Endodermal cell (in vitro differentiated cells): ENCODE measurements around the gene ALDH5A1. TPM values are rescaled to one million over a fixed set of nuclear protein-coding genes. Genes with fewer than 3 reads are reported as not detected.

Experiments used
- DNase-seq: peaks from one replicate; pipeline ENCODE4 v3.0.0-alpha.2; 2017
- H3K27ac ChIP-seq: 2 replicates; pipeline ENCODE4 v1.5.1; 2013; ENCODE audit warnings: mild to moderate bottlenecking, low read depth, low read length, moderate library complexity
- H3K27me3 ChIP-seq: 2 replicates; pipeline ENCODE4 v1.6.1; 2013; ENCODE audit warnings: mild to moderate bottlenecking, low read length, moderate library complexity; ENCODE audit not compliant: insufficient read depth, control insufficient read depth, poor library complexity, severe bottlenecking
- H3K36me3 ChIP-seq: 2 replicates; pipeline ENCODE4 v1.7.0; 2013; ENCODE audit warnings: mild to moderate bottlenecking, low read length, moderate library complexity; ENCODE audit not compliant: control insufficient read depth, insufficient read depth
- H3K4me1 ChIP-seq: one replicate; pipeline ENCODE4 v1.7.0; 2013; ENCODE audit warnings: low read length; ENCODE audit not compliant: control insufficient read depth, insufficient read depth
- H3K4me3 ChIP-seq: 2 replicates; pipeline ENCODE4 v1.5.1; 2013; ENCODE audit warnings: mild to moderate bottlenecking, low read length, moderate library complexity
- H3K9ac ChIP-seq: 2 replicates; pipeline ENCODE4 v1.6.1; 2013; ENCODE audit warnings: mild to moderate bottlenecking, low read length, moderate library complexity; ENCODE audit not compliant: poor library complexity, severe bottlenecking; ENCODE audit errors: extremely low read depth
- H3K9me3 ChIP-seq: 2 replicates; pipeline ENCODE4 v1.6.1; 2013; ENCODE audit warnings: mild to moderate bottlenecking, low read length, moderate library complexity; ENCODE audit not compliant: control insufficient read depth
- H3K27ac Mint-ChIP-seq: 2 replicates; pipeline ENCODE4 v1.8.0; 2020; ENCODE audit warnings: mixed read lengths
- H3K27me3 Mint-ChIP-seq: 2 replicates; pipeline ENCODE4 v1.8.0; 2021; ENCODE audit warnings: mild to moderate bottlenecking, mixed read lengths; ENCODE audit not compliant: insufficient read depth
- H3K36me3 Mint-ChIP-seq: 2 replicates; pipeline ENCODE4 v1.8.0; 2020; ENCODE audit warnings: low read depth, mixed read lengths
- H3K4me1 Mint-ChIP-seq: 2 replicates; pipeline ENCODE4 v1.8.0; 2020; ENCODE audit warnings: mixed read lengths
- H3K4me3 Mint-ChIP-seq: 2 replicates; pipeline ENCODE4 v1.8.0; 2020; ENCODE audit warnings: mild to moderate bottlenecking, moderate library complexity, mixed read lengths
- H3K9me3 Mint-ChIP-seq: 2 replicates; pipeline ENCODE4 v1.8.0; 2020; ENCODE audit warnings: mild to moderate bottlenecking, mixed read lengths
- WGBS, 2 experiments: methylation state at CpG; one replicate each; pipeline versions ENCODE4 v1.1.5 to v1.1.7; 2013; ENCODE audit warnings: missing lambda C conversion rate in 2 of 2, mixed read lengths in 1 of 2; ENCODE audit not compliant: insufficient coverage in 1 of 2, insufficient read length in 1 of 2; 5-methylcytosine and 5-hydroxymethylcytosine counted together
- total RNA-seq, 2 donors: library from RNA; stranded (reverse); fragmentation: NEBNext Ultra II Directional in 1 of 2; extraction: Animal tissue kit (Norgen Biotek cat#: 25700) in 1 of 2; gene quantifications; 2 replicates in 1 of 2; 3 replicates in 1 of 2; pipeline ENCODE4 v1.2.1, GENCODE V29; 2021
- TF ChIP-seq, protein P1 (sequence below): fragments of 200-600 bp; sonication (generic); conservative IDR thresholded peaks from 2 replicates; pipeline ENCODE4 v1.5.0; 2021; ENCODE audit warnings: antibody characterized with exemption, mild to moderate bottlenecking

ALDH5A1 gene
- total RNA-seq, 2 donors from 2014 or later: 7.1 to 9.6 TPM

DNA sequence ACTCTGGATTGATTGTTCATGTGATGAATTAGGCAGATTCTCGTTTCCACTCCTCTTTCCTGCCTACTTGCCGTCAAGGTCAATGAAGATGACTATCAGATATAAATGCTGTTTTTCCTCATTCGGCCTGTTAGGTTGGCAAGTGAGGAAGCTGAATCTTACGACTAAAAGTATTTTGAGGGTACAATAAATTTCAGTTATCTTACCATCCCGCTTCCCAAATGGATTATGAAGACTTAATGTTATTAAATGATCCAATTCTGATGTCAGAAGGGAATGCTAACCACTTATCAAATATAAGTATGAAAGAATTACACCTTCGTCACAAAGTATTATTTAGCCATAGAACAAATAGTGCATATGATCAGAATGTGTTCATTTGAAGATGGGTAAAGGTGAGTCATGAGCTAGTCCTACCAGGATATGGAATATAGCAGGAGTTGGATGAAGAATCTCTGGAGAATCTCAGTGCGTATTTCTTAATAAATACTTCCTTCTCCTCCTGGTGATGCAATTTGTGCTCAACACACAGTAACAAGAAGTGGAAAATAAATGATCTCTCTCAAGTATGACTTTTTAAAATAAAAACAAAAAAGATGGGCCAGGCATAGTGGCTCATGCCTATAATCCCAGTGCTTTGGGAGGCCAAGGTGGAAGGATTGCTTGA is 10.0 kb upstream of the ALDH5A1 start:
- peaks cover 1% of the 10 kb centered on the region for H3K9me3 Mint-ChIP-seq
- no peaks in the 10 kb centered on the region for H3K4me1 Mint-ChIP-seq
- no peaks in the 10 kb centered on the region for H3K27me3 Mint-ChIP-seq
- no peak overlapping the region for H3K4me3 Mint-ChIP-seq
- H3K4me1 ChIP-seq: no peaks in the 10 kb centered on the region
- no peak overlapping the region for H3K27ac ChIP-seq
- TF ChIP-seq, protein P1, sequence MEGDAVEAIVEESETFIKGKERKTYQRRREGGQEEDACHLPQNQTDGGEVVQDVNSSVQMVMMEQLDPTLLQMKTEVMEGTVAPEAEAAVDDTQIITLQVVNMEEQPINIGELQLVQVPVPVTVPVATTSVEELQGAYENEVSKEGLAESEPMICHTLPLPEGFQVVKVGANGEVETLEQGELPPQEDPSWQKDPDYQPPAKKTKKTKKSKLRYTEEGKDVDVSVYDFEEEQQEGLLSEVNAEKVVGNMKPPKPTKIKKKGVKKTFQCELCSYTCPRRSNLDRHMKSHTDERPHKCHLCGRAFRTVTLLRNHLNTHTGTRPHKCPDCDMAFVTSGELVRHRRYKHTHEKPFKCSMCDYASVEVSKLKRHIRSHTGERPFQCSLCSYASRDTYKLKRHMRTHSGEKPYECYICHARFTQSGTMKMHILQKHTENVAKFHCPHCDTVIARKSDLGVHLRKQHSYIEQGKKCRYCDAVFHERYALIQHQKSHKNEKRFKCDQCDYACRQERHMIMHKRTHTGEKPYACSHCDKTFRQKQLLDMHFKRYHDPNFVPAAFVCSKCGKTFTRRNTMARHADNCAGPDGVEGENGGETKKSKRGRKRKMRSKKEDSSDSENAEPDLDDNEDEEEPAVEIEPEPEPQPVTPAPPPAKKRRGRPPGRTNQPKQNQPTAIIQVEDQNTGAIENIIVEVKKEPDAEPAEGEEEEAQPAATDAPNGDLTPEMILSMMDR: no peak
- H3K4me3 ChIP-seq: no peak overlapping the region
- no peak overlapping the region for H3K27ac Mint-ChIP-seq
- no peak for DNase-seq
- H3K36me3 Mint-ChIP-seq: peaks cover 5% of the 10 kb centered on the region
- peaks cover 3% of the 10 kb centered on the region for H3K9me3 ChIP-seq
- H3K27me3 ChIP-seq: no peaks in the 10 kb centered on the region
- no peak overlapping the region for H3K9ac ChIP-seq
- 95 to 100% methylated on average over 4 to 7 of the region's 7 CpGs for WGBS, 2 experiments
- no peaks in the 10 kb centered on the region for H3K36me3 ChIP-seq

DNA sequence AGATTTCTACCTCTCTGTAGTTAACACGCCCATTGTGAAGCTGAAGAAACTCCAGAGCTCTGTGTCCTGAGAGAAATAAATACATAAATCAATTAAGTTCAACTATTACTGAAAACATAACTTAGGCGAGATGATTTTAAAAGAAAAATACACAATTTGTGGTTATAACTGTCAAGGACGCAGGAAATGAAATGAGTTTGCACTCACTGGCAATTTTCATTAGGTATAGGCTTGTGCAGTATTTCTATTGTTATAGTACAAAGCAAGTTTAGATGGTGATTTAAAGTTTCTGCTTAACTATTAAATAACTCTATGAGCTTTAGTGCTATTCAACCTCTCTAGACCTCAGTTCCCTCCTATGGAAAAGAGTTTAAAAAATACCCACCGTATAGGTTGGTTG is 8.7 kb upstream of the ALDH5A1 start:
- 94 to 100% methylated on average over 1 to 3 of the region's 4 CpGs for WGBS, 2 experiments
- TF ChIP-seq, protein P1: no peak
- H3K4me1 ChIP-seq: no peaks in the 10 kb centered on the region
- H3K4me3 ChIP-seq: no peak overlapping the region
- H3K9me3 Mint-ChIP-seq: no peaks in the 10 kb centered on the region
- H3K36me3 Mint-ChIP-seq: peaks cover 1% of the 10 kb centered on the region
- no peaks in the 10 kb centered on the region for H3K4me1 Mint-ChIP-seq
- no peak for DNase-seq
- no peaks in the 10 kb centered on the region for H3K27me3 Mint-ChIP-seq
- no peak overlapping the region for H3K27ac Mint-ChIP-seq
- no peak overlapping the region for H3K9ac ChIP-seq
- H3K27me3 ChIP-seq: no peaks in the 10 kb centered on the region
- H3K36me3 ChIP-seq: no peaks in the 10 kb centered on the region
- no peak overlapping the region for H3K27ac ChIP-seq
- no peaks in the 10 kb centered on the region for H3K9me3 ChIP-seq
- H3K4me3 Mint-ChIP-seq: no peak overlapping the region

DNA sequence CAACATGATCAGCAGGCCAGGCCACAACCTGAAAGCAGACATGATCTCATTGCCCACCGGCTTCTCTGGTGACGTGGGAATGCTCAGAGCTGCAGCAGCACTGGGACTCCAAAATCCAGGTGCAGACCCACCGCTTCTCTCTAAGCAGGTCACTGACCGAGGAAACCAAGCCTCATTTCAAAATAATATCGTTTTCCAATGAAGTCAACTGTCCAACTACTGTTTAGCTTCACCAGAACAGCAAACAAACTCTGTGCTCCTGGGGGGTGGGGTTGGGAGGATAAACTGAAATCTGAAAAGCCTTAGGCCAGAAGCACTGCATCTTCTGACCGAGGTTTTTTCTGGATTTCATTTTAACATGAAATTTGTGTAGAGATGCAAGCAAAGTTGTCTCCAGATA is 5.3 kb upstream of the ALDH5A1 start, which contains the start of gene GPLD1:
TSS of gene GPLD1 (minus strand) at position 109 of the 400 bp plus-strand sequence. CDS start at position 42, 67 bp downstream.
- peaks cover 1% of the 10 kb centered on the region for H3K36me3 Mint-ChIP-seq
- 89 to 95% methylated on average over 4 to 6 of the region's 6 CpGs for WGBS, 2 experiments

More for the DNA sequence above, 5.3 kb upstream of the ALDH5A1 start, which contains the start of gene GPLD1:
- TF ChIP-seq, protein P1: no peak
- Histone ChIP-seq H3K9ac (no peak within 1 kb of the TSS), H3K27ac (no peak within 1 kb of the TSS), H3K9me3 (no peaks in the 10 kb centered on the region), H3K4me1 (no peaks in the 10 kb centered on the region), H3K36me3 (no peaks in the 10 kb centered on the region), H3K27me3 (peaks cover 10% of the 10 kb centered on the region), H3K4me3 (no peak within 1 kb of the TSS)
- Mint-ChIP-seq H3K27ac (no peak within 1 kb of the TSS), H3K4me1 (no peaks in the 10 kb centered on the region), H3K9me3 (no peaks in the 10 kb centered on the region), H3K4me3 (no peak within 1 kb of the TSS), H3K27me3 (peaks cover 13% of the 10 kb centered on the region)
- DNase-seq: no peak
